HT1080 (cell line): ENCODE data around the gene EPHB4. TPM values are rescaled to one million over a fixed set of nuclear protein-coding genes. Genes with fewer than 3 reads are reported as not detected.
"Not testable (repeated sequence)": the region's sequence is repeated elsewhere in the genome, so short reads cannot be mapped to it uniquely, and the experiment has no call there.

Source experiments
- DNase-seq: peaks from one replicate; pipeline ENCODE4 v3.0.0-alpha.2; 2015; ENCODE audit warnings: low read depth
- polyA plus RNA-seq, 2 experiments: library from polyadenylated mRNA; depleted of rRNA; stranded (reverse); fragments of >200 nt; gene quantifications; 2 replicates each; pipeline ENCODE4 v1.2.3, GENCODE V29; 2015
- total RNA-seq: library from RNA; depleted of rRNA; stranded (reverse); fragments of >200 nt; shearing (Covaris generic); gene quantifications from 2 replicates; pipeline ENCODE4 v1.2.3, GENCODE V29; 2014; rRNA removed

Gene EPHB4
- total RNA-seq, result 37.1 and 39.4 TPM in 2 replicates
- polyA plus RNA-seq (2015; cell fraction: cytosol; rRNA removed), result 15.9 and 16.2 TPM in 2 replicates
- 24.5 and 26.2 TPM in 2 replicates for polyA plus RNA-seq (2015; cell fraction: nucleus; rRNA removed)

DNA sequence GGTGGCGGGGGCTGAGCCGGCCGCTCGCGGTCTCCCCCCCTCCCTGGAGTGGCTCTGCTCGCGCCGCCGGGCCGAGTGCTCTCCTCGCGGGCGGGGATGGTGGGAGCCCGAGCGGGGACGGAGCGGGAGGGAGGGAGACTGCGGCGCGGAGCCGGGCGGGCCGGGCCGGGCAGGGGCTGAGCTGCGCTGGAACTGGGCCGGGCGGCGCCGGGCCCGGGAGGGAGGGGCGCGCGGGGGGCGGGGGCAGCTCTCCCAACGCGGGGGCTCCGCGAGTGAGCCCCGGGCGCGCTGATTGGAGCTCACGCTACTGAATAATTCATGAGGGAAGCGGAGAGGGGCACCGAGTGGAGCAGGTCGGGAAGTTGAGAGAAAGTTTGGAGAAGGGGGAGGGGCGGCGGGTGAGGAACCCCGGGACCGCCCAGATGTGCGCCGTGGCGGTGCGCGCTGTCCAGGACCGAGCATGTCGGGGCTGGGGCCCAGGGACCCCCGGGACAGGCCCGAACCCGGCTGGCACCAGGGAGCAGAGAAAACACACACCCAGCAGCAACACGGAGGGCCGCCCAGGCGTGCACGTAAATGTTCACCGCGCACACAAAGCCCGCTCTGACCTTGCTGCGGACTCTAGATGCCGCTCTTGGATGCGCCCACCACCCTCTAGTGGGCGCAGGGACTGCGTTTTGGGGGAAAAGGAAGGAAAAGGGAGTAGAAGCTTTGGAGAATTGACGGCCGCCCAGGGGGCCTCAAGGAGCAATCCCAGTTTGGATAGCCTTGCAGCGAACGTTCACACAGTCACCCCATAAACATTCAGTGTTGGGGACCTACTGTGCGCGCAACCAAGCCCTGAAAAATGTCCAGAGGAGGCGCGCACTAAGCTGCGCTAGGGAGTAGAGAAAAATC lies at the start of gene EPHB4:
EPHB4 (minus strand) TSS at position 194 of the 897 bp plus-strand sequence. CDS start 493 bp downstream, outside the sequence.
- DNase-seq, result peak; percentile 86

DNA sequence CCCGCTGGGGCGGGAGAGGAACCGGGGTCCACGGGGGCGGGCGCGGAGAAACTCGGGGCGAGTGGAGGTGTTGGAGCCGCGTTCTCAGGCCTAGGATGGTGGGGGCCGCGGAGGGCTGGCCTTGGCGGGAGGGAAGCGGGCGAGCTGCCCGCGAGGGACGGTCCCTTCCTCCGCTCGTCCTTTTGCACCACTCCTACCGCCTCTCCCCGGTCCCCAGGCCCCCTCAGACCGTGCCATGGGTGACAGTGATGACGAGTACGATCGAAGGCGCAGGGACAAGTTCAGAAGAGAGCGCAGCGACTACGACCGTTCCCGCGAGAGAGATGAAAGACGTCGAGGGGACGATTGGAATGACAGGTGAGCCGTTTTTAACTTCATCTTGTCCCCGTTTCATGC lies 48.0 kb upstream of the EPHB4 start:
- no peak for DNase-seq

DNA sequence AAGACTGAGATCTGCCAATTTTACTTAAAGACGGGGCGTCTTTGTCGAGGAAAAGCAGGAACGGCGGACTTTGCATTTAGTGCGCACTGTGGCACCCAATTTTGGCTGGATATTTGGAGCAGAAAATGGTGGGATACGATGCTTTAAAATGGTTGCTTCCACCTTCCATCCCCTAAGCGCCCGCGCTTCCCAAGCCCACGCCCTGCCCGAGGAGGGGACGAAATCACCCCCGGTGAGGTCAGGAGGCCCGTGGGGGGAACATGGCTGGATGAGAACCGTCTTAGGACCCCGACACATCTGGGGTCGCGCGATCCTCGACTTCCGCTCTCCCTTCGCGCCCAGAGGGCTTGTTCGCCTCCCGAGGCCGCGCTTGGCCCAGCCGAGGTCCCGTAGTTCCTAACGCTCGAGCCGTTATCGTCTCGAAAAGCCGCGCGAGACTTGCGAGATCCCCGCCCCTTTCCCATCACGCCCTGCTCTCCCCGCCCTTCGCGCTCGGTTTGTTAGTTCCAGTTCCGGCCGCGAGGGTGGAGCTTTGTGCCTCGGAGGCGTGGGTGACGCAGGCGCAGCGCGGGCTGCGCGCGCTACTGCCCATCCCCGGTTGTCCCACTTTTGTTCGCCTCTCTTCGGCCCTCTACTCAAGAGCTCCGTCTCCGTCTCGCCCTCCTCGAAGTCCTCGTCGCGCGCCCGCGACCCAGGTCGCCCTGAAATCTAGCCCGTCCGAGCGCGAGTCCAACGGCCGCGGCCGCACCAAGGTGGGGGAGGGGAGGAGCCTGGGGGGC lies 47.4 kb upstream of the EPHB4 start, which contains the start of gene SRRT:
SRRT (plus strand) TSS at position 527 of the 779 bp plus-strand sequence. CDS start 488 bp downstream, outside the sequence.
- peak; percentile 96 for DNase-seq

DNA sequence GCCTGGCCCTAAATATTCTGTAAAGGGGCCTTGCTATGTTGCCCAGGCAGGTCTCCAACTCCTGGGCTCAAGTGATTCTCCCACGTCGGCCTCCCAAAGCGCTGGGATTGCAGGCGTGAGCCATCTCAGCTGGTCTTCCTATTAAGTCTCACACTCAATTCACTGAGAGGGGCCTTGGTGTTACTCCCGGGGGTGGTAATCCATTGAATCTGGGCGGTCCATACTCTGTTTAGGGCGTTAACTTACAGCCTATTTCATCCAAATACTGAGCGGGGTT lies 46.9 kb upstream of the EPHB4 start:
- no peak for DNase-seq

DNA sequence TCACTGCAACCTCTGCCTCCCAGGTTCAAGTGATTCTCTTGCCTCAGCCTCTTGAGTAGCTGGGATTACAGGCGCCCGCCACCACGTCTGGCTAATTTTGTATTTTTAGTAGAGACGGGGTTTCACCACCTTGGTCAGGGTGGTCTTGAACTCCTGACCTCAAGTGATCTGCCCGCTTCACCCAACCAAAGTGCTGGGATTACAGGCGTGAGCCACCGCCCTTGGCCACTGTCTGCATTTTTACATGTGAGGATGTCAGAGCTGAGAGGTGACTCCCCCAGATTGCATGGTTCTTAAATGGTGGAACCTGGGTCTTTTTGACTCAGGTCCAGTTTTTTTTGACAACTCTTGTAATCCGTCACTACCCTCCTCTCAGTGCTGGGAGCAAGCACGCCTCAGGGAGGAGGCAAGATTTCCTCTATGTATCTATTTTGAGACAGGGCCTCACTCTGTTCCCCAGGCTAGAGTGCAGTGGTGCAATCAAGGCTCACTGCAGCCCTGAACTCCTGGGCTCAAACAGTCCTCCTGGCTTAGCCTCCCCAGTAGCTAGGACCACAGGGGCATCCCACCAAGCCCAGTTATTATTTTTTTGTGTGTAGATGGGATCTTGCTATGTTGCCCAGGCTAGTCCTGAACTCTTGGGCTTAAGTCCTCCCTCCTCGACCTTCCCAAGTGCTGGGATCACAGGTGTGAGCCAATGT lies 46.4 kb upstream of the EPHB4 start:
- no peak for DNase-seq

DNA sequence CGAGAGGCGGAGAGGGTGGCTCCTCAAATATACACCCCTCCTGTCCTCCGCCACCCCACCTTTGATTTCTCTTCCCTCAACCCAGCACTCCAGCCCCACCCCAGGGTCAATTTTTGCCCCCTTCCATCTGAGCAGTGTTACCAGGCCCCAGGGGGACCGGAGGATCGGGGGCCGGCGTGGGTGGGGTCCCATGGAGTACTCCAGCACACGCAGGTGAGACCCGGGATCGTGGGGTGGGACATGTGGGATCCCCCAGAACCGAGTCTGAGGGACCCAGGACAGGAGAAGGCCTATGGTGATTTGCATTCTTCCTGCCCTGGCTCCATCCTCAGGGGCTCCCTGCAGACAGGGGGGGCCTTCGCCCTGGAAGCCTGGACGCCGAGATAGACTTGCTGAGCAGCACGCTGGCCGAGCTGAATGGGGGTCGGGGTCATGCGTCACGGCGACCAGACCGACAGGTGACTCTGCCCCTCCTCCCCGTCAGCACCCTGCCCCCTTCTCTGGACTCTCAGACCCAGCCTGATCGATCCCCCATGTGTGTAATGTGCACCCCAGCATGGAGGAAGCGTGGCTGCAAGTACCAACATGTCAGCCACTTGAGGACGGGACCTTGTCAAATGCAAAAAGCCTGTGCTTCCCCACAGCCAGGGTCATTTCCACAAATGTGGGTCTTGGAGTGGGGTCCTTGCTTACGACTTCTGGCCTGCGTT lies 40.6 kb upstream of the EPHB4 start:
- no peak for DNase-seq

DNA sequence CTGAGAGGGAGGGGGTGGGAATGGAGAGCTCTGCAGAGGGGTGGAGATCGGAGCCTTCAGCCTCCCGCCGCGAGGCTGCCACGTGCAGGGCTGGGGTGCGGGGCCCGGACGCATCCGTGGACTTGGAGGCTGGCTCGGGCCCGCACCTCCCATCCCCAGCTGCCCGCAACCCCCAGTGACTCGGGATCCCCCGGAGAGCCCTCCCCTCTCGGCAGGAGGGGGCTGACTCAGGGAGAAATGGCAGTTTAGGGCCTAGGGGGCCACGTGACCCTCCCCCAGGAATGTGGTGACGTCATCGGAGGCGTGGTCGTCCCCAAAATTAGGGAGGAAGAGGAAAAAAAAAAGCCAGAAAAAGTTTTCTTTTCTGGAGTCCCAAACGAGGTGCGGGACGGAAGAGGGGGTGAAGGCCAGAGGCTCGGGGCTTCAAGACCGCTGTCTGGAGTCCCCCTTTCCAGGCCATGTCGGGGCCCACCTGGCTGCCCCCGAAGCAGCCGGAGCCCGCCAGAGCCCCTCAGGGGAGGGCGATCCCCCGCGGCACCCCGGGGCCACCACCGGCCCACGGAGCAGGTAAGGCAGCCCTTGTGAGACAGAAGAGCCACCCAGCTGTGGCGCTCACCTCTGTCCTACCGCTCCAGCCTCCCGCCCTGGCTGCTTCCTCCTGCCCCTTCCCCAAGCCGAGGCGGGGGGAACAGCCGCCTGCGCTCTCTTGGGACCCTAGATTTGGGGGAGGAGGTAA lies 39.9 kb upstream of the EPHB4 start, which contains the start of gene TRIP6:
TRIP6 (plus strand) TSS at position 348 of the 736 bp plus-strand sequence; CDS start at position 459, 111 bp downstream.
- DNase-seq, result peak; percentile 93

DNA sequence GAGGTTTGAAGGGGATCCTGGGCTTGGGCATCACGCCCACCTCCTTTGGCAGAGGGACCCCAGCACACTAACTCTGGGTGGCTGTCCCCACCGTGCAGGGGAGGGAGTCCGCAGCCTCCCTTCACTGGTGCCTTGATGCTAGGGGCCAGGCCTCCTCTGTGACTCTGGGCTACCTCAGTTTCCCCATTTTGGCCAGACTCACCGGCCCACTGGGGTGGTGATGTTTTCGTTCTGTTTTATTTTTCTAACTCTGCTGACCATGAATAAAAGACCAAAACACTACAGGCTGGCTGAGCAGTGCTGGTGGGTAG lies 39.4 kb upstream of the EPHB4 start:
- no peak for DNase-seq

DNA sequence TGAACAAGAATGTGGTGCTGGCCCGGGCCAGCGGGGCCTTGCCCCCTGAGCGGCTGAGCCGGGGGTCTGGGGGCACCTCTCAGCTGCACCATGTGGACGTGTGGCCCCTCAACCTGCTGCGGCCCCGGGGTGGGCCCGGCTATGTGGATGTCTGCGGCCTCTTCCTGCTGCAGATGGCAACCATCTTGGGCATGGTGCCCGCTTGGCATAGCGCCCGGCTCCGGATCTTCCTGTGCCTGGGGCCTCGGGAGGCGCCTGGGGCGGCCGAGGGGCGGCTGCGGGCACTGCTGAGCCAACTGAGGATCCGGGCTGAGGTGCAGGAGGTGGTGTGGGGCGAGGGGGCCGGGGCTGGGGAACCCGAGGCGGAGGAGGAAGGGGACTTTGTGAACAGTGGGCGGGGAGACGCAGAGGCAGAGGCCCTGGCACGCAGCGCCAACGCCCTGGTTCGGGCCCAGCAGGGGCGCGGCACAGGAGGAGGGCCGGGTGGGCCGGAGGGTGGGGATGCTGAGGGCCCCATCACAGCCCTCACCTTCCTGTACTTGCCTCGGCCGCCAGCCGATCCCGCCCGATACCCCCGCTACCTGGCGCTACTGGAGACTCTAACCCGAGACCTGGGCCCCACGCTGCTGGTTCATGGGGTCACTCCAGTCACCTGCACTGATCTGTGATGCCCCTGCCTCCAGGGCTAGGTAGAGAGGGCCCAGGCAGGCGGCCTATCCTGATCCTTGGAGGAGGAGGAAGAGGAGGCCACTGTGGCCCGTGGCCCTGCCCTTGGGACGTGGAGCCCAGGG lies 38.8 kb upstream of the EPHB4 start:
- peak; percentile 81 for DNase-seq

DNA sequence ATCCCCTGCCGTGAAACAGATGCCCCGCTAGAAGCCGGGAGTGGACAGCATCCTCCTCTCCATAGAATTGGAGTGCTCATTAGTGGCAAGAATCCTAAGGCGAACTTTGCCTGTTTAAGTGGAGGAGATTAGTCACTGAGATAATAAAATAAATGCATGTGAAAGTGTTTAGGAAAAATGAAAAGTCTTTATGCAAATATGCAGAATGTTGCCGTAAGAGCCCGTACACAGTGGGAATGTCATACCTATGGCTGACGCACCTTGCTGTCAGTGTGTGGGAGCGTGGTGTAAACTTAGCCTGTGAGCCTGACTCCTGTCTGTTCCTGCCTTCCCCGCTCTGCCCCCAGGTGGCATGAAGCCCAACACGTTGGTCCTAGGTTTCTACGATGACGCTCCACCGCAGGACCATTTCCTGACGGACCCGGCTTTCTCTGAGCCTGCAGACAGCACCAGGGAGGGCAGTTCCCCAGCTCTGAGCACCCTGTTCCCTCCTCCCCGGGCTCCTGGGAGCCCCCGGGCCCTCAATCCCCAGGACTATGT lies 38.1 kb upstream of the EPHB4 start:
- DNase-seq, result peak; percentile 74

DNA sequence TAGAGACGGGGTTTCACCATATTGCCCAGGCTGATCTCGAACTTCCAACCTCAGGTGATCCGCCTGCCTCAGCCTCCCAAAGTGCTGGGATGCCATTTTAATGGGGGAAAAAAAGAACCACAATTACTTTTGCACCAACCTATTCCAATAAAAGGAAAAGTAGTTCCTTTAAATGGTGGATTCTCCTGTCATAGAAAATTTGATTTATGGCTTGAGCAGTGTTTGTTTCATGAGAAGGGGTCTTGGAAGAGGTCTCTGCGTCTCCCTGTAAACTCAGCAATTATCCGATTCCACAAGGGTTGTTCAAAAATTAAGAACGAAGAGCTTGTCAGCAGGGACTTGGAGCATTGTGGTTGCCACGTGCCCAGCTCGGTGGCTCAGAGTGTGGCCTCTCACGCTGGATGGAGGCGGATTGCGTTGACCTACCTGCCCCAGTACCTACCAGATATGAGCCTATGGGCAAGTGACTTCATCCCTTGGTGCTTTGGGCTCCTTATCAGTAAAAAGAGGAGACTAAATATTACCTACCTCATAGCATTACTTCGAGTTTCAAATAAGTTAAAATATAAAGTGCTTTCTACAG lies 37.0 kb upstream of the EPHB4 start:
- no peak for DNase-seq

DNA sequence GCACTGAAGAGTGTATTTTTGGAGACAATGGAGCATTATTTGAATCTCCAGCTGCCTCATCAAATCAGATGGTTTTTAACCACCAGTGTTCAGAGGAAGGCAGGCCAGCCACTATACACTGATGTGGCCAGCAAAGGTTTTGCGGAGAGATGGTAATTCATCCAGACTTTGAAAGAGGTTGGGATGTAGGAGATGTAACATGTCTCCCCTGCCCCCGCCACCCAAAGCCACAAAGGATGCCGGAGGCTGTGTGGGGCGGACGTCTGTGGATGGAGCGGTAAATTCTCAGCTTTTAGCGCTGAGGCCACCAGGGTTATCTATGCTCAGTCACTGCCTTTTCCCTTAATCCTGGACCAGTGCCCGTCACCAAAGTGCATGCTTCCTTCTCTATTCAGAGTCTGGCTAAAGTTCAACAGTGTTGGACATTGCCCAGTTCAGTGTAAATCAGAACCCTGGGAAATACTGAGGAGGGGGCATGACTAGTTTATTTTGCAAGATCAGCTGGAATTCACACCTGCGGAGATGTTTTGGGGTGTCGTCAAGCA lies 36.2 kb upstream of the EPHB4 start:
- DNase-seq, result no peak

DNA sequence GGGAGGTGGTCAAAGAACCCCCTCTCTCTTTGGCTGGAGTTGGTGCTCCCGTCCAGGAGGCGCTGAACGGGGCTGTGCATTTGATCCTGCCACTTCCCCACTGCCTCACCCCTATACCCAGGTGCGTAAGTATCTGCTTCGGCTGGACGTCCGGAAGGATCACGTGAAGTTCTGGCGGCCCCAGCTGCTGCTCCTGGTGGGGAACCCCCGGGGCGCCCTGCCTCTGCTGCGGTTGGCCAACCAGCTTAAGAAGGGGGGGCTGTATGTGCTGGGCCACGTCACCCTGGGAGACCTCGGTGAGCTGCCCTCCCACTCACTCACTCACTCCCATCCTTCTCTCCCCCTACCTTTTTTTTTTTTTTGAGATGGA lies 34.3 kb upstream of the EPHB4 start:
- DNase-seq, result no peak

DNA sequence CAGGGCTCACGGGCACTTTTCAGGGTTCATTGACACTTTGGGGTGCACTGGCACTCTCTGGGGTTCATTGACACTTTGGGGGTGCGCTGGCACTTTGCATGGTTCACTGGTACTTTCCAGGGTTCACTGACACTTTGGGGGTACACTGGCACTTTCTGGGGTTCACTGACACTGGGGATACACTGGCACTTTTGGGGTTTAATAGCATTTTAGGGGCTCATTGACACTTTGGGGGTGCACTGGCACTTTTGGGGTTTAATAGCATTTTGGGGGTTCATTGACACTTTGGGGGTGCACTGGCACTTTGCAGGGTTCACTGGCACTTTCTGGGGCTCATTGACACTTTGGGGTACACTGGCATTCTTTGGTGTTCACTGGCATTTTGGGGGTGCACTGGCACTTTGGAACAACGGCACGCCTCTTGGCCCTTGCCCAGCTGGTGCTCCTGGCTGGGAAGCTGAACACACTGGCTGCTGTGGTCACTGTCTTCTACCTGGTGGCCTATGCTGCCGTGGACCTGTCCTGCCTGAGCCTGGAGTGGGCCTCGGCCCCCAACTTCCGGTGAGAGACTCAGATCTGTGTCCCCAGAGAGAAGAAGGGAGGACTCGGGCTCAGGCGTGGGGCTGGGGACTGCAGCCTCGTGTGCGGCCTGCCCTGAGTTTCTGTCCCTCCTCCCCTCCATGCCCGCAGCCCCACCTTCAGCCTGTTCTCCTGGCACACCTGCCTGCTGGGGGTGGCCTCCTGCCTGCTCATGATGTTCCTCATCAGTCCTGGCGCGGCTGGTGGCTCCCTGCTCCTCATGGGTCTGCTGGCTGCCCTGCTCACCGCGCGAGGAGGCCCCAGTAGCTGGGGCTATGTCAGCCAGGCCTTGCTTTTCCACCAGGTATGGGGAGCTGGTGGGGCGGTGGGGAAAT lies 33.6 kb upstream of the EPHB4 start:
- no peak for DNase-seq

DNA sequence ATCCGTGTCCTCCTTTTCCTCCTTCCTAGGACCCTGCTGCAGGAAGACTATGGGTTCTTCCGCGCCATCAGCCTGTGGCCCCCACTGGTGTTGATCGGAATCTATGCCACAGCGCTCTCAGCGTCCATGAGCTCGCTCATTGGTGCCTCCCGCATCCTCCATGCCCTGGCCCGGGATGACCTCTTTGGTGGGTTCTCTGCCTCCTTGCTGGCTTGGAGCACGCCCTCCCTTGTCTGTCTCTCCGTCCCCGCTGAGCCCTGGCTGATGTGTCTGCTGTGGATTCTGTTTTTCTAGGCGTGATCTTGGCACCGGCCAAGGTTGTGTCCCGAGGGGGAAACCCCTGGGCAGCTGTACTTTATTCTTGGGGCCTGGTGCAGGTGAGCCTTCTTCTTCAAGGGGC lies 32.5 kb upstream of the EPHB4 start:
- no peak for DNase-seq

DNA sequence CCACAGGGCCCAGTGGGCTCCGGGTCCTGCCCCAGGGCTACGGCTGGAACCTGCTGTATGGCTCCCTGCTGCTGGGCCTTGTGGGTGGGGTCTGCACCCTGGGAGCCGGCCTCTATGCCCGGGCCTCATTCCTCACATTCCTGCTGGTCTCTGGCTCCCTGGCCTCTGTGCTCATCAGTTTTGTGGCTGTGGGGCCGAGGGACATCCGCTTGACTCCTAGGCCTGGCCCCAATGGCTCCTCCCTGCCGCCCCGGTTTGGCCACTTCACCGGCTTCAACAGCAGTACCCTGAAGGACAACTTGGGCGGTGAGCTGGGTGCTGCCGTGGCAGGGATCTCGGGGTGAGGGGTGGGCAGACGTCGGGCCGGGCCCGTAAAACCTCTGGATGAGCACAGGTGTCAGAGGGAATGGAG lies 29.6 kb upstream of the EPHB4 start:
- no peak for DNase-seq

DNA sequence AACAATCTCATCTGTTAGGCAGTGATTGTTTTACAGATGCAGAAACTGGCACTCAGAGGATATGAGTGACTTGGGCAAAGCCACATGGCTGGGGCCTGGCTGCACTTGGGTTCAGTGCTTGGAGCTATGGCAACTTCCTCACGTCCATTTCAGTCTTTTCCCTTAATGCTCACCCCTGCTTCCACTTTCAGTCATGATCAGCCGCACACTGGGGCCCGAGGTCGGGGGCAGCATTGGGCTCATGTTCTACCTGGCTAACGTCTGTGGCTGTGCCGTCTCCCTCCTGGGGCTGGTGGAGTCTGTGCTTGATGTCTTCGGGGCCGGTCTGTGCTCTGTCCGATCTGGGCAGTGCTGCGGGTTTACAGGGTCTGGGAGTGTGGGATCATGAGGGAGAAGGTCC lies 28.2 kb upstream of the EPHB4 start:
- no peak for DNase-seq

DNA sequence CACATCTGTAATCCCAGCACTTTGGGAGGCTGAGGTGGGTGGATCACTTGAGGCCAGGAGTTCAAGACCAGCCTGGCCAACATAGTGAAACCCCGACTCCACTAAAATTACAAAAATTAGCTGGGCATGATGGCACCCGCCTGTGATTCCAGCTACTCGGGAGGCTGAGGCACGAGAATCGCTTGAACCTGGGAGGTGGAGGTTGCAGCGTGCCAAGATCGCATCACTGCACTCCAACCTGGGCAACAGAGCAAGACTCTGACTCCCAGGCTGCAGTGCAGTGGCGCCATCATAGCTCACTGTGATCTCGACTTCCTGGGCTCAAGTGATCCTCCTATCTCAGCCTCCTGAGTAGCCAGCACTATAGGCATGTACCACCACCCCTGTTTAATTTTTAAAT lies 27.6 kb upstream of the EPHB4 start:
- DNase-seq, result not testable (repeated sequence)
